ENCODE measurements around the gene AHI1.

DNA sequence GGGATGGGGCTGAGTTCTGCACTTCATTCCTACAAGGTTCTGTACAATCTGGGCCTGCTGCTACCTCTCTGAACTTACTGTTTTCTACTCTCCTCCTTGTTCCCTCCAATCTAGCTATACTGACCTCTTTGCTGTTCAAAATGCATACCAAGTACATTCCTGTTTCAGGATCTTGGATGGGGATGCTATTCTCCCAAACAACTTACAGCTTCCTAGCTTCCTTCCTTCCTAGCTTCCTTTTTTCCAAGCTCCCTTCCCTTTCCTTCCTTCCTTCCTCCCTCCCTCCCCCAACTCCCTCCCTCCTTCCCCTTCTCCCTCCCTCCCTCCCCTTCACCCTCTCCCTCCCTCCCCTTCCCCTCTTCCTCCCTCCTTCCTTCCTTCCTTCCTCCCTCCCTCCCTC, 117.9 kb downstream of the AHI1 start:
- TF ChIP-seq EZH2 (IDR thresholded peaks at IDR 0.05; ENCODE audit: low read length, unreplicated experiment) (no peak), EZH2phosphoT487 (IDR thresholded peaks at IDR 0.05; ENCODE audit: borderline replicate concordance, low read length) (no peak)
- TF ChIP-seq, protein P1, sequence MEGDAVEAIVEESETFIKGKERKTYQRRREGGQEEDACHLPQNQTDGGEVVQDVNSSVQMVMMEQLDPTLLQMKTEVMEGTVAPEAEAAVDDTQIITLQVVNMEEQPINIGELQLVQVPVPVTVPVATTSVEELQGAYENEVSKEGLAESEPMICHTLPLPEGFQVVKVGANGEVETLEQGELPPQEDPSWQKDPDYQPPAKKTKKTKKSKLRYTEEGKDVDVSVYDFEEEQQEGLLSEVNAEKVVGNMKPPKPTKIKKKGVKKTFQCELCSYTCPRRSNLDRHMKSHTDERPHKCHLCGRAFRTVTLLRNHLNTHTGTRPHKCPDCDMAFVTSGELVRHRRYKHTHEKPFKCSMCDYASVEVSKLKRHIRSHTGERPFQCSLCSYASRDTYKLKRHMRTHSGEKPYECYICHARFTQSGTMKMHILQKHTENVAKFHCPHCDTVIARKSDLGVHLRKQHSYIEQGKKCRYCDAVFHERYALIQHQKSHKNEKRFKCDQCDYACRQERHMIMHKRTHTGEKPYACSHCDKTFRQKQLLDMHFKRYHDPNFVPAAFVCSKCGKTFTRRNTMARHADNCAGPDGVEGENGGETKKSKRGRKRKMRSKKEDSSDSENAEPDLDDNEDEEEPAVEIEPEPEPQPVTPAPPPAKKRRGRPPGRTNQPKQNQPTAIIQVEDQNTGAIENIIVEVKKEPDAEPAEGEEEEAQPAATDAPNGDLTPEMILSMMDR (conservative IDR thresholded peaks at IDR 0.05; ENCODE audit: low read depth, low read length) = no peak

All from PC-3 (cell line).